Parathyroid adenoma (tissue), 2 donors: Measurements from ENCODE around the gene ARHGEF26.

Experiments used
- H2AFZ ChIP-seq: fragments of 300-600 bp; sonication (generic); one replicate; pipeline ENCODE4 v1.7.0; 2017; ENCODE audit warnings: antibody characterized with exemption, mild to moderate bottlenecking
- H3K27ac ChIP-seq: fragments of 300-600 bp; sonication (generic); one replicate; pipeline ENCODE4 v1.7.0; 2017
- H3K27me3 ChIP-seq: fragments of 300-600 bp; sonication (generic); one replicate; pipeline ENCODE4 v1.7.0; 2017; ENCODE audit warnings: low read length; ENCODE audit not compliant: control insufficient read depth, insufficient read depth
- H3K36me3 ChIP-seq: fragments of 300-600 bp; sonication (generic); one replicate; pipeline ENCODE4 v1.7.0; 2017; ENCODE audit warnings: low read length; ENCODE audit not compliant: control insufficient read depth, insufficient read depth
- H3K4me1 ChIP-seq: fragments of 300-600 bp; sonication (generic); one replicate; pipeline ENCODE4 v1.7.0; 2017; ENCODE audit warnings: control low read depth
- H3K4me2 ChIP-seq: fragments of 300-600 bp; sonication (generic); one replicate; pipeline ENCODE4 v1.7.0; 2017; ENCODE audit warnings: low read length
- H3K4me3 ChIP-seq: fragments of 300-600 bp; sonication (generic); one replicate; pipeline ENCODE4 v1.7.0; 2017; ENCODE audit warnings: low read depth, low read length
- H3K79me2 ChIP-seq: fragments of 300-600 bp; sonication (generic); one replicate; pipeline ENCODE4 v1.7.0; 2017; ENCODE audit warnings: control low read depth
- H3K9ac ChIP-seq: fragments of 300-600 bp; sonication (generic); one replicate; pipeline ENCODE4 v1.7.0; 2017; ENCODE audit warnings: mild to moderate bottlenecking
- H3K9me3 ChIP-seq: fragments of 300-600 bp; sonication (generic); one replicate; pipeline ENCODE4 v1.7.0; 2017; ENCODE audit warnings: low read length; ENCODE audit not compliant: control insufficient read depth
- CTCF ChIP-seq: fragments of 300-600 bp; sonication (generic); IDR thresholded peaks from one replicate; pipeline ENCODE4 v1.7.0; 2017; ENCODE audit warnings: antibody characterized with exemption, mild to moderate bottlenecking
- donor health status: primary hyperparathyroidism.

Gene ARHGEF26

GRCh38 chr3:154224866-154225265 lies 103.7 kb downstream of the ARHGEF26 start:
- Histone ChIP-seq H3K27me3 (no peaks in the 10 kb centered on the region), H3K4me1 (peaks cover 15% of the 10 kb centered on the region), H3K9ac (no peak overlapping the region), H3K36me3 (no peaks in the 10 kb centered on the region), H3K4me3 (peak overlapping the region; percentile 6), H3K79me2 (no peaks in the 10 kb centered on the region), H3K9me3 (no peaks in the 10 kb centered on the region), H3K27ac (peak overlapping the region; percentile 57), H2AFZ (no peak overlapping the region), H3K4me2 (peak overlapping the region; percentile 32)
- TF ChIP-seq CTCF: no peak

- no peaks in the 10 kb centered on the region for H3K79me2 ChIP-seq
- no peak overlapping the region for H2AFZ ChIP-seq
- H3K27ac ChIP-seq: no peak overlapping the region
- H3K27me3 ChIP-seq: no peaks in the 10 kb centered on the region
- no peaks in the 10 kb centered on the region for H3K36me3 ChIP-seq
- no peak overlapping the region for H3K4me2 ChIP-seq
- H3K9me3 ChIP-seq: no peaks in the 10 kb centered on the region
- peaks cover 15% of the 10 kb centered on the region for H3K4me1 ChIP-seq
- no peak overlapping the region for H3K4me3 ChIP-seq
- TF ChIP-seq CTCF: no peak
- H3K9ac ChIP-seq: no peak overlapping the region
These were observed 104.3 kb downstream of the ARHGEF26 start for GRCh38 chr3:154225536-154225935.

- H3K79me2 ChIP-seq: no peaks in the 10 kb centered on the region
- peaks cover 12% of the 10 kb centered on the region for H3K4me1 ChIP-seq
- no peak overlapping the region for H3K27ac ChIP-seq
- H3K9ac ChIP-seq: no peak overlapping the region
- H3K4me2 ChIP-seq: no peak overlapping the region
- no peaks in the 10 kb centered on the region for H3K9me3 ChIP-seq
- no peaks in the 10 kb centered on the region for H3K36me3 ChIP-seq
- H2AFZ ChIP-seq: no peak overlapping the region
- H3K27me3 ChIP-seq: no peaks in the 10 kb centered on the region
- no peak overlapping the region for H3K4me3 ChIP-seq
- no peak for TF ChIP-seq CTCF
These were observed 106.3 kb downstream of the ARHGEF26 start for GRCh38 chr3:154227531-154227930.

- Histone ChIP-seq H3K4me2 (no peak overlapping the region), H2AFZ (no peak overlapping the region), H3K27me3 (no peaks in the 10 kb centered on the region), H3K79me2 (no peaks in the 10 kb centered on the region), H3K27ac (no peak overlapping the region), H3K36me3 (no peaks in the 10 kb centered on the region), H3K9ac (no peak overlapping the region), H3K4me3 (no peak overlapping the region), H3K9me3 (no peaks in the 10 kb centered on the region), H3K4me1 (peaks cover 10% of the 10 kb centered on the region)
- TF ChIP-seq CTCF: no peak
These were observed 107.5 kb downstream of the ARHGEF26 start for GRCh38 chr3:154228561-154229216.

- no peak overlapping the region for H3K27ac ChIP-seq
- H3K79me2 ChIP-seq: no peaks in the 10 kb centered on the region
- no peak overlapping the region for H2AFZ ChIP-seq
- no peak overlapping the region for H3K4me2 ChIP-seq
- no peak overlapping the region for H3K9ac ChIP-seq
- H3K27me3 ChIP-seq: no peaks in the 10 kb centered on the region
- no peaks in the 10 kb centered on the region for H3K9me3 ChIP-seq
- H3K4me1 ChIP-seq: peaks cover 6% of the 10 kb centered on the region
- no peaks in the 10 kb centered on the region for H3K36me3 ChIP-seq
- no peak overlapping the region for H3K4me3 ChIP-seq
- no peak for TF ChIP-seq CTCF
These were observed 108.0 kb downstream of the ARHGEF26 start for GRCh38 chr3:154229217-154229590.
